ENCODE measurements around the gene ABHD2.

The ABHD2 gene

DNA sequence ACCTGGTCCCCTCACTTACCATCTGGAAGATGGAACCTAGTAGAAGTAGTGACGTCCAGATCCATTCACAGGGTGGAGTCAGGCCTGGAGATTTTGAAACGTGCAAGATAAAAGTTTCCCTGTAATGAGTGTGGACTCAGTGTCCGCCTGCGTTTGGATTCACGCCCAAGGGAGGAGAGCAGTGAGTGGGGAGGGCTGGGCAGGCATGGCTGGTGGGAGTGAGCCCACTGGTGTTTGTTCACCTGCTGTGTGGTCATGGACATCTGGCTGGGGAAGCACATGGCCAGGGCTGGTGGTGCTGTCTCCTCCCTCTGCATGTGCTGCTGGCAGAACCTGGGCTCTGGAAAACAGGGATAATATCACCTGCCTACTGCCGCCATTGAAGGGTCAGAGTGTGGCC, 96.1 kb downstream of the ABHD2 start:
- no peaks in the 10 kb centered on the region for H3F3A ChIP-seq (ENCODE audit: insufficient read depth, low read length)
- no peaks in the 10 kb centered on the region for H3K9me3 ChIP-seq (ENCODE audit: low read length)
- no peak overlapping the region for H3K4me2 ChIP-seq (ENCODE audit: low read length)
- no peaks in the 10 kb centered on the region for H4K20me1 ChIP-seq (ENCODE audit: insufficient read depth, low read length)
- no peak overlapping the region for H3K9ac ChIP-seq (ENCODE audit: low read length)
- no peaks in the 10 kb centered on the region for H3K27me3 ChIP-seq (ENCODE audit: insufficient read depth, low read length)
- no peak overlapping the region for H3K27ac ChIP-seq (ENCODE audit: low read depth, low read length, poor library complexity, severe bottlenecking)
- H3K4me3 ChIP-seq (ENCODE audit: low read depth, low read length, poor library complexity, severe bottlenecking) = no peak overlapping the region
- no peaks in the 10 kb centered on the region for H3K9me2 ChIP-seq (ENCODE audit: low read depth, low read length)
- no peak overlapping the region for H2AFZ ChIP-seq (ENCODE audit: low read length)
- no peaks in the 10 kb centered on the region for H3K79me2 ChIP-seq (ENCODE audit: insufficient read depth, low read length)
- peaks cover 17% of the 10 kb centered on the region; the same call in 1 of the 2 replicates for H3K36me3 ChIP-seq (ENCODE audit: insufficient read depth, low read length)
- TF ChIP-seq, protein P1, sequence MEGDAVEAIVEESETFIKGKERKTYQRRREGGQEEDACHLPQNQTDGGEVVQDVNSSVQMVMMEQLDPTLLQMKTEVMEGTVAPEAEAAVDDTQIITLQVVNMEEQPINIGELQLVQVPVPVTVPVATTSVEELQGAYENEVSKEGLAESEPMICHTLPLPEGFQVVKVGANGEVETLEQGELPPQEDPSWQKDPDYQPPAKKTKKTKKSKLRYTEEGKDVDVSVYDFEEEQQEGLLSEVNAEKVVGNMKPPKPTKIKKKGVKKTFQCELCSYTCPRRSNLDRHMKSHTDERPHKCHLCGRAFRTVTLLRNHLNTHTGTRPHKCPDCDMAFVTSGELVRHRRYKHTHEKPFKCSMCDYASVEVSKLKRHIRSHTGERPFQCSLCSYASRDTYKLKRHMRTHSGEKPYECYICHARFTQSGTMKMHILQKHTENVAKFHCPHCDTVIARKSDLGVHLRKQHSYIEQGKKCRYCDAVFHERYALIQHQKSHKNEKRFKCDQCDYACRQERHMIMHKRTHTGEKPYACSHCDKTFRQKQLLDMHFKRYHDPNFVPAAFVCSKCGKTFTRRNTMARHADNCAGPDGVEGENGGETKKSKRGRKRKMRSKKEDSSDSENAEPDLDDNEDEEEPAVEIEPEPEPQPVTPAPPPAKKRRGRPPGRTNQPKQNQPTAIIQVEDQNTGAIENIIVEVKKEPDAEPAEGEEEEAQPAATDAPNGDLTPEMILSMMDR (IDR thresholded peaks at IDR 0.05; ENCODE audit: low read length) = no peak
- no peak for TF ChIP-seq EZH2 (IDR thresholded peaks at IDR 0.05; ENCODE audit: borderline replicate concordance, low read length)
- no peaks in the 10 kb centered on the region for H3K4me1 ChIP-seq (ENCODE audit: insufficient read depth, low read length, severe bottlenecking)

DNA sequence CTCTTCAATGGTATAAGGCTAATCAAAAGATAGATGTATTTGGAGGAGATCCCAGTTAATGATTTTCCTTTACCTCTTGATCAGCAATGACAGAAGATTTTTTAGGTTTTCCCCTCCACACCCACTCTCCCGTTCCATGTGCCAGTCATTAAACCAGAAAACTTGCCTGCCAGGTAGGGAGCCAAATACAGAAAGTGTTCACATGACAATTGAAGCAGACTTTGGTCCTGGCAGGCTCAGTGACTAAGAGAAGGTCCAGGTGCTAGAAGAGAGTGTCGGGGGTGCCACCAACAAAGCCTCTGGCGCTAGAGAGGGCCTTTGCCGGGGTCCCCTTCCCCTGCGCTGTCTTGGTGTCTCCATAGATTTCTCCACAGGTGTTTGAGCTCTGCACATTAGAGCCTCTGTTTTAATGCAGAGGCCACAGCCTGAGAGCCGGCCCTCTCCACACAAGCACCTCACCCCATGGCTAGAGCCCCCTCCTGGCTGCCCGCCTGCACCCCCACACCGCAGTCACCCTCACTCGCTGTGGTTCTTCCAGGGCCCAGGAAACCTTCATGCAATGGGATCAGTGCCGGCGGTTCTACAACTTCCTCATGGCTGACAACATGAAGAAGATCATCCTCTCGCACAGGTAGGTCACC, 96.8 kb downstream of the ABHD2 start:
- TF ChIP-seq EZH2 (IDR thresholded peaks at IDR 0.05; ENCODE audit: borderline replicate concordance, low read length) = no peak
- TF ChIP-seq, protein P1 (IDR thresholded peaks at IDR 0.05; ENCODE audit: low read length) = no peak
- H3F3A ChIP-seq (ENCODE audit: insufficient read depth, low read length) = no peaks in the 10 kb centered on the region
- no peak overlapping the region for H2AFZ ChIP-seq (ENCODE audit: low read length)
- H3K27ac ChIP-seq (ENCODE audit: low read depth, low read length, poor library complexity, severe bottlenecking) = no peak overlapping the region
- no peak overlapping the region for H3K9ac ChIP-seq (ENCODE audit: low read length)
- H3K9me2 ChIP-seq (ENCODE audit: low read depth, low read length) = no peaks in the 10 kb centered on the region
- H3K27me3 ChIP-seq (ENCODE audit: insufficient read depth, low read length) = no peaks in the 10 kb centered on the region
- H3K9me3 ChIP-seq (ENCODE audit: low read length) = no peaks in the 10 kb centered on the region
- no peak overlapping the region for H3K4me2 ChIP-seq (ENCODE audit: low read length)
- H3K4me3 ChIP-seq (ENCODE audit: low read depth, low read length, poor library complexity, severe bottlenecking) = no peak overlapping the region
- no peaks in the 10 kb centered on the region for H4K20me1 ChIP-seq (ENCODE audit: insufficient read depth, low read length)
- H3K4me1 ChIP-seq (ENCODE audit: insufficient read depth, low read length, severe bottlenecking) = no peaks in the 10 kb centered on the region
- H3K79me2 ChIP-seq (ENCODE audit: insufficient read depth, low read length) = no peaks in the 10 kb centered on the region
- H3K36me3 ChIP-seq (ENCODE audit: insufficient read depth, low read length) = peaks cover 22% of the 10 kb centered on the region; the same call in 1 of the 2 replicates

DNA sequence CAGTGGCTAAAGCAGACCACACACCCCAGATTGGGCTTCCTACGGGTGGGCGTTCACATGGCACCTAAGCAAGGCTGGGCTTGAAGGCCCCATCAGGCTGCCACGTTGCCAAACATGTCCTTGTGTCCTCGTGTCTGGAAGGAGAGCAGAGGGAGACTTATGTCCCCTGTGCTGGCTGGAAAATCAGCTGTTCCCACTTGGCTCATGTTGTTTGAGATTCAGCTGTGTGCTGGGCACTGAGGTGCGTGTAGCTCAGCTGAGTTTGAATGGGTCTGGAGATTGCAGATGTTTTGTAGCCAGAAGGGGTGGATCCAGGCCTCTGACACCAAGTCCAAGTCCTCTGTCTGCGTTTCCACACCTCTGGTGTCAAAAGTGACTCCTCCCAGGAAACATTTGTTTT, 98.5 kb downstream of the ABHD2 start:
- H3K79me2 ChIP-seq (ENCODE audit: insufficient read depth, low read length) = no peaks in the 10 kb centered on the region
- no peaks in the 10 kb centered on the region for H4K20me1 ChIP-seq (ENCODE audit: insufficient read depth, low read length)
- H3K4me2 ChIP-seq (ENCODE audit: low read length) = no peak overlapping the region
- no peaks in the 10 kb centered on the region for H3K27me3 ChIP-seq (ENCODE audit: insufficient read depth, low read length)
- no peaks in the 10 kb centered on the region for H3K9me3 ChIP-seq (ENCODE audit: low read length)
- no peaks in the 10 kb centered on the region for H3K4me1 ChIP-seq (ENCODE audit: insufficient read depth, low read length, severe bottlenecking)
- no peak overlapping the region for H3K27ac ChIP-seq (ENCODE audit: low read depth, low read length, poor library complexity, severe bottlenecking)
- H3K36me3 ChIP-seq (ENCODE audit: insufficient read depth, low read length) = peaks cover 22% of the 10 kb centered on the region; the same call in 1 of the 2 replicates
- no peak overlapping the region for H2AFZ ChIP-seq (ENCODE audit: low read length)
- no peaks in the 10 kb centered on the region for H3K9me2 ChIP-seq (ENCODE audit: low read depth, low read length)
- TF ChIP-seq, protein P1 (IDR thresholded peaks at IDR 0.05; ENCODE audit: low read length) = no peak
- TF ChIP-seq EZH2 (IDR thresholded peaks at IDR 0.05; ENCODE audit: borderline replicate concordance, low read length) = no peak
- no peaks in the 10 kb centered on the region for H3F3A ChIP-seq (ENCODE audit: insufficient read depth, low read length)
- no peak overlapping the region for H3K9ac ChIP-seq (ENCODE audit: low read length)
- no peak overlapping the region for H3K4me3 ChIP-seq (ENCODE audit: low read depth, low read length, poor library complexity, severe bottlenecking)

All from OCI-LY1 (cell line).